Upper lobe of left lung (tissue), 6 donors: ENCODE results near the gene DSTN. TPM values are rescaled to one million over a fixed set of nuclear protein-coding genes. Genes with fewer than 3 reads are reported as not detected.

Experiments
- ATAC-seq, 2 donors: fragments of 200-7000 bp; cut with Tn5 transposase; one replicate each; pipeline ENCODE4 v1.9.1; 2022; ENCODE audit warnings: mild to moderate bottlenecking in 2 of 2, moderate library complexity in 2 of 2; ENCODE audit not compliant: low FRiP score in 2 of 2
- DNase-seq, 2 donors: peaks; one replicate each; pipeline ENCODE4 v3.0.0-alpha.2; 2019 to 2020
- H3K27ac ChIP-seq, 4 donors: fragments of 200-600 bp; sonication (generic); one replicate each; pipeline ENCODE4 v1.5.1; 2016 to 2019
- H3K27me3 ChIP-seq, 4 donors: fragments of 200-600 bp; sonication (generic); one replicate each; pipeline ENCODE4 v1.5.1; 2017 to 2019
- H3K36me3 ChIP-seq, 4 donors: fragments of 200-600 bp; sonication (generic); one replicate each; pipeline ENCODE4 v1.5.1; 2016 to 2019
- H3K4me1 ChIP-seq, 4 donors: fragments of 200-600 bp; sonication (generic); one replicate each; pipeline ENCODE4 v1.5.1; 2018 to 2019
- H3K4me3 ChIP-seq, 4 donors: fragments of 200-600 bp; sonication (generic); one replicate each; pipeline ENCODE4 v1.5.1; 2017 to 2019; ENCODE audit warnings: mild to moderate bottlenecking in 2 of 4, moderate library complexity in 1 of 4
- H3K9me3 ChIP-seq, 4 donors: fragments of 200-600 bp; sonication (generic); one replicate each; pipeline ENCODE4 v1.5.1; 2018 to 2019
- EP300 ChIP-seq, 4 donors: sonication (generic); formaldehyde crosslinking; IDR thresholded peaks; one replicate each; pipeline ENCODE4 v1.5.1; 2017; ENCODE audit warnings: antibody characterized with exemption in 4 of 4, control low read depth in 2 of 4
- POLR2A ChIP-seq, 4 donors: fragments of 450-650 bp; IDR thresholded peaks; one replicate each; pipeline ENCODE4 v1.5.1; 2016 to 2017; ENCODE audit warnings: antibody characterized with exemption in 4 of 4, mild to moderate bottlenecking in 2 of 4
- POLR2AphosphoS5 ChIP-seq, 2 donors: sonication (generic); formaldehyde crosslinking; IDR thresholded peaks; one replicate each; pipeline ENCODE4 v1.5.1; 2017; ENCODE audit warnings: antibody characterized with exemption in 2 of 2
- WGBS, 2 donors: methylation state at CpG; one replicate each; pipeline ENCODE4 v1.1.5; 2017 to 2018; 5-methylcytosine and 5-hydroxymethylcytosine counted together
- total RNA-seq, 6 donors: library from RNA; depleted of rRNA in 4 of 6; stranded (reverse); fragments of >200 nt in 4 of 6; gene quantifications; one replicate each; pipeline versions ENCODE4 v1.1.0 to v1.2.1, GENCODE V29; 2016 to 2021
- TF ChIP-seq, protein P1 (sequence below), 6 experiments: fragments of 450-650 bp in 4 of 6; fragments of 200-600 bp in 2 of 6; sonication (generic) in 2 of 6; IDR thresholded peaks; one replicate each; pipeline ENCODE4 v1.5.1; 2016 to 2019; ENCODE audit warnings: antibody characterized with exemption in 6 of 6
- donor health status: DM: no; HTN: no; CAD: no; lungs with moderate emphysema.
- donor health status: DM: no; HTN: yes; CAD: no; lungs with severe emphysema.

The DSTN gene
- total RNA-seq, 6 donors from 2014 or later: 235 to 735 (median 513) TPM

DNA sequence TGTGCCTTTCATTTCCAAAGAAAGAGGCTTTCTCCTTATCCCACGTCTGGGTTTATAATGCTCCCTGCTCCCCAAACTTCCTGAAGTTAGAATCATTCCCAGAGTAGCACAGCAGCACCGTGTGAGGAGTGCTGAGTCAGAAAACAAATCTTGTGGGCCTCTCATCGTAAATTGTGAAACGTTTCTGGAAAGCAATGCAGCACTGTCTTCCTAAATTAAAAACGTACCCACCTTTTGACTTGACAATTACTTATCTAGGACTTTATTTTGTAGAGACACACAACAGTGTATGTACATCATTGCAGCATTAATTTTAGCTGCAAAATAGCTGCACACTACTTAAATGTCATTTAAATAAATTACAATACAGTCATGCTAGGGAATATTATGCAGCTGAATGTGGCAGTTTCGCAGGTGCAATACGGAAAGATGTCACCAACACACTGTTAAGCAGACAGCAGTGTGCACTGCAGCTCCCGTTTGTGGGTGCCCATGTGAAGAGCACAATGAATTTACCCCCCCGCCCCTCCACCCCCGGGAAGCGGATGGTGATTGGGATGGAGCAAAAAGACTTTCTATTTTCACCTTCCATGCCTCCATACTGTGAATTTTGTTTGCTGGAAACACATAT lies 81.4 kb downstream of the DSTN start:
- H3K4me3 ChIP-seq: no peak overlapping the region
- H3K27ac ChIP-seq: peak overlapping the region in 2 of 4 donors; percentile 27 to 63
- H3K9me3 ChIP-seq: no peaks in the 10 kb centered on the region
- peaks cover 0 to 26% (median 6%) of the 10 kb centered on the region in 4 donors for H3K36me3 ChIP-seq
- H3K27me3 ChIP-seq: no peaks in the 10 kb centered on the region
- TF ChIP-seq EP300 (IDR thresholded peaks at IDR 0.05) (no peak), POLR2A (IDR thresholded peaks at IDR 0.05) (no peak), POLR2AphosphoS5 (IDR thresholded peaks at IDR 0.05) (no peak)
- TF ChIP-seq, protein P1, sequence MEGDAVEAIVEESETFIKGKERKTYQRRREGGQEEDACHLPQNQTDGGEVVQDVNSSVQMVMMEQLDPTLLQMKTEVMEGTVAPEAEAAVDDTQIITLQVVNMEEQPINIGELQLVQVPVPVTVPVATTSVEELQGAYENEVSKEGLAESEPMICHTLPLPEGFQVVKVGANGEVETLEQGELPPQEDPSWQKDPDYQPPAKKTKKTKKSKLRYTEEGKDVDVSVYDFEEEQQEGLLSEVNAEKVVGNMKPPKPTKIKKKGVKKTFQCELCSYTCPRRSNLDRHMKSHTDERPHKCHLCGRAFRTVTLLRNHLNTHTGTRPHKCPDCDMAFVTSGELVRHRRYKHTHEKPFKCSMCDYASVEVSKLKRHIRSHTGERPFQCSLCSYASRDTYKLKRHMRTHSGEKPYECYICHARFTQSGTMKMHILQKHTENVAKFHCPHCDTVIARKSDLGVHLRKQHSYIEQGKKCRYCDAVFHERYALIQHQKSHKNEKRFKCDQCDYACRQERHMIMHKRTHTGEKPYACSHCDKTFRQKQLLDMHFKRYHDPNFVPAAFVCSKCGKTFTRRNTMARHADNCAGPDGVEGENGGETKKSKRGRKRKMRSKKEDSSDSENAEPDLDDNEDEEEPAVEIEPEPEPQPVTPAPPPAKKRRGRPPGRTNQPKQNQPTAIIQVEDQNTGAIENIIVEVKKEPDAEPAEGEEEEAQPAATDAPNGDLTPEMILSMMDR (IDR thresholded peaks at IDR 0.05): no peak
- no peak for ATAC-seq
- 46 to 49% methylated on average over 11 of the region's 11 CpGs for WGBS, 2 donors
- DNase-seq: no peak
- peaks cover 33 to 63% (median 58%) of the 10 kb centered on the region in 4 donors for H3K4me1 ChIP-seq

DNA sequence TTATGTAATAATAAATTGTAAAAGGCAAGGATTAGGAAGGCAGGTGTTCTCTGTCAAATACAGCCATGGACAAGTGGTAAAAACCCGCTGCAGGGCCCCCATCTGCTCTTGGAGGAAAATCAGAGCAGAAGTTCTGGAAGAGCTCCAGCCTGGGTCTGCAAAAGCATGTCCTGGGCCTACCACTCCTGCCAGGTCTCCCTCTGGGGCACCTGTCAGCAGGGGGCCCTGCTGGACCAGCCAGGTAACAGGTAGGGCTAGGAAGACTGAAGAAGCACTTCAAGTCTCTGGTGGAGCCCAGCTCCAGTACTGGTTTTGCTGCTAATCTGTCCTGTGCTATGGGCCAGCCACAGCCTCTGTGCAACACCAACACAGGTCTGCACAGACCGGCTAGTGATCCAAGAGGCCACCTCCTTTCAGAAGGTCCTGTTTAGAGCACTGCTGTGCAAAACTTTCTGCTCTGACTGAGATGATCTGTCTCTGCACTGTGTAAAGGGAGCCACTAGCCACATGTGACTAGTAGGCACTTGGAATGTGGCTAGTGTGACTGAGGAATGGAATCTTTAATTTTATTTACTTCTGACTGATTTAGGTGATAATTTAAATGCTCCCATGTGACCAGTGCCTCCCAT lies 82.0 kb downstream of the DSTN start:
- Histone ChIP-seq H3K9me3 (no peaks in the 10 kb centered on the region), H3K4me3 (no peak overlapping the region), H3K27me3 (no peaks in the 10 kb centered on the region), H3K27ac (peak overlapping the region in 3 of 4 donors; percentile 4 to 33 (median 18)), H3K36me3 (peaks cover 0 to 29% (median 6%) of the 10 kb centered on the region in 4 donors), H3K4me1 (peaks cover 33 to 61% (median 58%) of the 10 kb centered on the region in 4 donors)
- peak in 1 of 2 donors; percentile 60 for DNase-seq
- 60 to 78% methylated on average over 2 of the region's 2 CpGs for WGBS, 2 donors
- TF ChIP-seq POLR2AphosphoS5 (IDR thresholded peaks at IDR 0.05): no peak
- TF ChIP-seq, protein P1 (IDR thresholded peaks at IDR 0.05): peak in 1 of 6 experiments; percentile 15
- no peak for TF ChIP-seq EP300 (IDR thresholded peaks at IDR 0.05)
- TF ChIP-seq POLR2A (IDR thresholded peaks at IDR 0.05): no peak
- peak in 1 of 2 donors; percentile 9 for ATAC-seq

DNA sequence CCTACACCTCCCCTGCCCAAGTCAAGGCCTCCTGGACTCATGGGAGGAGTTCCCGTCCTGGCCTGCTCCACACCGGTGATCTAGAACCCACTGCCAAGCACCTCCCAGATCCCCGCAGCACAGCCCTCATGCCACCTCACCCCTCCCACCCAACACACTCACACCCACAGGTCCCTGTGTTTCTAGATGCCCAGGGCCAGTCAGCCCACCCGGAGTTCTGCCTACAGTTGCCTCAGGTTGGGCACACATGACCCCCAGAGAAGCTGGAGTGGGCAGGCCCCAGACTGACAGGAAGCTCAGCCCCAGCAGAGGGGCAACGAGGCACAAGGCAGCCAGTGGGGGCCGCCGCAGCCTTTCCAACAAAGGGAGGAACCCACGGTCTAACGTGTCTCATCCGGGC lies 82.5 kb downstream of the DSTN start:
- DNase-seq: no peak
- no peak for ATAC-seq
- H3K27ac ChIP-seq: peak overlapping the region in 2 of 4 donors; percentile 18 to 33
- TF ChIP-seq EP300 (IDR thresholded peaks at IDR 0.05): no peak
- TF ChIP-seq, protein P1 (IDR thresholded peaks at IDR 0.05): no peak
- TF ChIP-seq POLR2A (IDR thresholded peaks at IDR 0.05): no peak
- TF ChIP-seq POLR2AphosphoS5 (IDR thresholded peaks at IDR 0.05): no peak
- H3K4me1 ChIP-seq: peaks cover 33 to 61% (median 54%) of the 10 kb centered on the region in 4 donors
- H3K9me3 ChIP-seq: no peaks in the 10 kb centered on the region
- H3K27me3 ChIP-seq: no peaks in the 10 kb centered on the region
- WGBS, 2 donors: 77 to 78% methylated on average over 7 to 9 of the region's 10 CpGs
- no peak overlapping the region for H3K4me3 ChIP-seq
- peaks cover 0 to 34% (median 7%) of the 10 kb centered on the region in 4 donors for H3K36me3 ChIP-seq

DNA sequence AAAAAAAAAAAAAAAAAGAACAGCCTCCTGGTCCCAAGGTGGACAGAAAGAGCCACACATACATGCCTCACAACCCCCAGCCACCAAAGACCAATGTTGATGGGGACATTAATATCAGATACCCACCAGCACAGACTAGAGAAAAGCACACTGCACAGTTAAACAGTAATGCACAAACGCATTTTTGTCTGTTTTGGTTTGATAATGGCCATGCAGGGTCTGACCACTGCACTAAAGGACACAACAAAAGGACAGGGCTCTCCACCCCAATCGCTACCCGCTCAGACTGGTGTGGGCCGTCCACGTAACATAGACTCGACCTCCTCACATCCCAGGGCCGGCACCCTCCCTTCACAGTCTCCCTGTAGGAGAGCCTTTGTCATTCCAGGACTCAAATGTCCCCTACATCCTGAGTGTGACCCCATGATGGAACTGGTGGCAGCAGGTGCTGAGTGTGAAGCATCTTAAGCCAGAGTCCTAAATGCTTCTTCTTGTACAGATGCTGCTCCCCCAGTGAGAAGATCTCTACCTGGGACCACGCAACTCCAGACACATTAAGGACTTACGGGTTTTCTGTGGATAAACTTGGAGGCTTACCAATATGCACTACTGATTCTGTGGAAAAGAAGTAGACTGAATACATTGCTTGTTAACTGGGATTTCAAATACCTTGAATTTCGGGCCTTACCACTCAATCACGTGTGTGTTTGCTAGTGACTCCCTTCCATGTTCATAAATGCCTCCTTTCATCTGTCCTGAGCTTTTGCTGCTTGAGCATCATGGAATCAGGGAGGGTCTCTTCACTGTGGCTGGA lies 84.2 kb downstream of the DSTN start:
- Histone ChIP-seq H3K27me3 (no peaks in the 10 kb centered on the region), H3K9me3 (peaks cover 0 to 8% (median 0%) of the 10 kb centered on the region in 4 donors), H3K27ac (no peak overlapping the region), H3K4me1 (peaks cover 20 to 45% (median 38%) of the 10 kb centered on the region in 4 donors), H3K4me3 (no peak overlapping the region), H3K36me3 (peaks cover 0 to 47% (median 20%) of the 10 kb centered on the region in 4 donors)
- ATAC-seq (no peak), DNase-seq (no peak)
- TF ChIP-seq POLR2A (IDR thresholded peaks at IDR 0.05) (no peak), POLR2AphosphoS5 (IDR thresholded peaks at IDR 0.05) (no peak), EP300 (IDR thresholded peaks at IDR 0.05) (no peak)
- WGBS, 2 donors: 91 to 94% methylated on average over 11 of the region's 11 CpGs
